ENCODE data around the gene CHKA.

CHKA gene

DNA sequence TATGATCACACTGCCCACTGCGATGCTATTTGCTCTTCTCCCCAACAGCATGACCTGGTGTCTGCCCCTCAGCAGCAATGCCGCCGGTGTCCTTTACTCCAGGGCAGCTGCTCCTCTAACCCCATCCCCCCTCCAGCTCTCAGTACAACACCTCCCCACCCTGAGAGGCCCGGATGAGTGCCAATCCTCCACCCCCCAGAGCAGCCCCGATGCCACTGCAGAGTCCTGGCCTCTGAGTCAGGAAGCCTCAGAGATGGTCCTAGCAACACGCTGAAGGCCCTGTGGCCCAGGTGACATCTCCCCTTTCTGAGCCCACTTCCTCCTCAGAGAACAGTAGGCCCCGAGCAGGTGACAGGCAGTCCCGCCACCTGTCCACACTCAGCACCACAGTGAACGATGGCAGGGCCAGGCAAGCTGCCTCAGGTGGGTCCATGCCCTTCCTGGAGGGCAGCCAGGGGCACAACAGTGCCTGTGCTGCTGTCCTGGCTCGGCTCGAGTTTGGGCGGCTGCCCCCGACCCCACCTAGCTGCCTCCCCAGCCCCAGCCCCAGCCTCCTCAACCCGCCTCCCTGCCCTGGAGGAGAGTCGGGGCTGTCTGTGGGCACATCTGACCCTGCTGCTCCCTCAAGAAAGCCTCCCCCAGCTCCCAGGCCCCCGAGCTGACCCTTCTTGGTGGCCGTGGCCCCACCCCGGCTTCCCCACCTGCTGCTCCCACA is 94.6 kb downstream of the CHKA start:
- TF ChIP-seq Cebpa-rat (IDR thresholded peaks at IDR 0.05): no peak
- Histone ChIP-seq H3K9me3 (0 out of 2 replicates have a peak, but pooled peaks cover 4% of the 10 kb centered on the region), H3K9ac (no peak overlapping the region), H3K27me3 (no peaks in the 10 kb centered on the region), H4K20me1 (no peaks in the 10 kb centered on the region), H3K36me3 (peaks cover 34% of the 10 kb centered on the region; the same call in 1 of the 2 replicates), H3K4me2 (no peak overlapping the region), H3K4me3 (no peak overlapping the region), H3K4me1 (peaks cover 35% of the 10 kb centered on the region), H3K27ac (no peak overlapping the region)

DNA sequence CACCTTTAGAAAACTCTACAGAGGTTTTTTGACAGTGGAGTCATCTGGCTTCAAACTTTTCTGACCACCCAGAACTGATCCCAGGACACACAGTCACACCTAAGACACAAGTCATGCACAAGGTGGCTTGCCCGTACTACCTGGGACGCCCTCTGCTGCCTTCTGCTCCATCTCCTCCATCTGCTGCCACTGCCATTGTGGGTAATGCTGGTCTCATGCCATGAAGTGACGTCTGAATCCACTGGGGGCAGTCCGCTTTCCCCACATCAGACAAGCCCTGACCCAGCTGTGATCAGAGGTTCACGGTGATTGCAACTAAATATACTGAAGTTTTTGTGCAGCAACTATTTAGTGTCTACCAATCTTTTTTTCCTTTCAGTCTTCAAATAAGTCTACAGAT is 96.1 kb downstream of the CHKA start:
- H3K9ac ChIP-seq: no peak overlapping the region
- H3K36me3 ChIP-seq: peaks cover 34% of the 10 kb centered on the region; the same call in 1 of the 2 replicates
- H3K4me1 ChIP-seq: peaks cover 44% of the 10 kb centered on the region
- H3K27ac ChIP-seq: no peak overlapping the region
- no peak for TF ChIP-seq Cebpa-rat (IDR thresholded peaks at IDR 0.05)
- H4K20me1 ChIP-seq: no peaks in the 10 kb centered on the region
- H3K4me3 ChIP-seq: no peak overlapping the region
- H3K27me3 ChIP-seq: no peaks in the 10 kb centered on the region
- 0 out of 2 replicates have a peak, but pooled peaks cover 4% of the 10 kb centered on the region for H3K9me3 ChIP-seq
- H3K4me2 ChIP-seq: peak overlapping the region; percentile 53

DNA sequence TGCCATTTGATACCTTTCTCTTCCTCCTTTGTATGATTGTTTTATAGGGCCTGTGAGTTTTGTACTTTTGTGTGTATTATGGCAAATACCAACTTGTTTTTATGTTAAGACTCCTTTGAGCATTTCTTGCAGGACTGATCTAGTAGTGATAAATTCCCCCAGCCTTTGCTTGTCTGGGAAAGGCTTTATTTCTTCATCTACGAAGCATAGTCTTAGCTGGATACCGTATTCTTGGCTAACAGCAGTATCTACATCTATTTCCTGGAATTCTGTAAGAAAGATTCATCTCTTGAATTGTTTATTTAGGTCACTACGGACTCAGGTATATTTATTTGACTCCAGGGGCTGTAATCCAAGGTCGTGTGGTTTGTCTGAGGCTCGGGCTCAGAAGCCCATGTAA is 96.7 kb downstream of the CHKA start:
- H3K4me2 ChIP-seq: peak overlapping the region; percentile 53; the same call in 1 of the 2 replicates

DNA sequence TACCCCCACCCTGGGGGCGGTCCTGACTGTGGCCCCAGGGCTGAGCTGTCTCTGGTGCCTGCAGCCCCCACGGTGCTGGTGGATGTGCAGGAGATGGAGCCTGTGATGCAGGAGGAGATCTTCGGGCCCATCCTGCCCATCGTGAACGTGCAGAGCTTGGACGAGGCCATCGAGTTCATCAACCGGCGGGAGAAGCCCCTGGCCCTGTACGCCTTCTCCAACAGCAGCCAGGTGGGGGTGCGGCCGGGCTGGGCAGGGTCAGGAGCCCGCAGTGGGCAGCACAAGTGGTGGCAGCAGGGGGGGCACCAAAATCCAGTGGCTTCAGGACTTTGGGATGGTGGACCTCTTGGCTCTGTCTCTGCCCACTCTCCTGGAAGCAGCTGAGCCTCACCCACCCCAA is 98.7 kb downstream of the CHKA start:
- Histone ChIP-seq H3K4me1 (peaks cover 40% of the 10 kb centered on the region), H3K36me3 (peaks cover 29% of the 10 kb centered on the region; the same call in 1 of the 2 replicates), H3K9me3 (0 out of 2 replicates have a peak, but pooled peaks cover 4% of the 10 kb centered on the region), H3K4me3 (no peak overlapping the region), H3K27ac (peak overlapping the region; percentile 58; the same call in 1 of the 2 replicates), H3K4me2 (no peak overlapping the region), H3K27me3 (no peaks in the 10 kb centered on the region), H4K20me1 (no peaks in the 10 kb centered on the region), H3K9ac (no peak overlapping the region)
- TF ChIP-seq Cebpa-rat (IDR thresholded peaks at IDR 0.05): no peak

More for the DNA sequence above, 96.7 kb downstream of the CHKA start:
- H3K9ac ChIP-seq: no peak overlapping the region
- H3K27ac ChIP-seq: no peak overlapping the region
- H4K20me1 ChIP-seq: no peaks in the 10 kb centered on the region
- peaks cover 40% of the 10 kb centered on the region for H3K4me1 ChIP-seq
- H3K4me3 ChIP-seq: no peak overlapping the region
- 0 out of 2 replicates have a peak, but pooled peaks cover 4% of the 10 kb centered on the region for H3K9me3 ChIP-seq
- peaks cover 34% of the 10 kb centered on the region; the same call in 1 of the 2 replicates for H3K36me3 ChIP-seq
- no peaks in the 10 kb centered on the region for H3K27me3 ChIP-seq
- no peak for TF ChIP-seq Cebpa-rat (IDR thresholded peaks at IDR 0.05)

DNA sequence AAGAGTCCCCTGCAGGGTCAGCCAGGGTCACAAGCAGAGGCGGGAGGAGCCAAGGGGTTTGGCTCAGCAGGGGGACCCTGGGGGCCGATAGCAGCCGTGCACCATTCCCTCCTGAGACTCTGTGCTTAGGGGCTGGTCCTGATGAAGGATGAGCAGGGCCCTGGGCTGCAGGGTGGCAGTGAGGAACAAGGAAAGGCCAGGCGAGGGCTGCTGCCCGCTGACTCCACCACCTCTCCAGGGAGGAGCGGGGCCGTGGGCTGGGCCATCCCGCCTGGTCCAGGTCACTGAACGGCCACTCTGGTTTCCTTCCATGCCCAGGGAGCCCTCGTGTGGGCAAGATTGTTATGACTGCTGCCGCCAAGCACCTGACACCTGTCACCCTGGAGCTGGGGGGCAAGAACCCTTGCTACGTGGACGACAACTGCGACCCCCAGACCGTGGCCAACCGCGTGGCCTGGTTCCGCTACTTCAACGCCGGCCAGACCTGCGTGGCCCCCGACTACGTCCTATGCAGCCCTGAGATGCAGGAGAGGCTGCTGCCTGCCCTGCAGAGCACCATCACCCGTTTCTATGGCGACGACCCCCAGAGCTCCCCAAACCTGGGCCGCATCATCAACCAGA is 99.9 kb downstream of the CHKA start:
- Histone ChIP-seq H4K20me1 (no peaks in the 10 kb centered on the region), H3K4me2 (peak overlapping the region; percentile 80), H3K9ac (peak overlapping the region; percentile 9; the same call in 1 of the 2 replicates), H3K4me3 (no peak overlapping the region), H3K4me1 (peaks cover 53% of the 10 kb centered on the region), H3K27ac (peak overlapping the region; percentile 58), H3K36me3 (peaks cover 22% of the 10 kb centered on the region; the same call in 1 of the 2 replicates), H3K27me3 (no peaks in the 10 kb centered on the region), H3K9me3 (0 out of 2 replicates have a peak, but pooled peaks cover 4% of the 10 kb centered on the region)
- TF ChIP-seq Cebpa-rat (IDR thresholded peaks at IDR 0.05): no peak

DNA sequence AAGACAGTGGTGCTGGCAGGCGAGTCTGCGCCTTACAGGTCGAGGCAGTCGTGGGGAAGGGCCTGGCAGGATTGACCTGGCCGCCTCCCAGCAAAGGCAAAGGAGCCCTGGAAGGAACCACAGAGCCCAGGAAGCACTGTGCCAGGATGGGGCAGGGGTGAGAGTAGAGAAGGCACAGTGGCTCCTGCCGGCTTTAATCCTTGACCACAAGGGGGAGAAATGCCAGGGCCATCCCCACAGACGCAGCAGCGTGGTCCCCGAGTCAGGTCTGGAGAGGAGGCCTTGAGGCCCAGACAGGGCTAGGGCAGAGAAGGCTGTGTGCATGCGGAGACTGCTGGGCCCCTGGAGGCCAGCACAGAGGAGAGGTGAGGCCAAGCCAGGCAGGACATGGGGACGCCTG is 100.6 kb downstream of the CHKA start:
- Histone ChIP-seq H3K9ac (peak overlapping the region; percentile 9; the same call in 1 of the 2 replicates), H3K4me1 (peaks cover 52% of the 10 kb centered on the region), H3K9me3 (0 out of 2 replicates have a peak, but pooled peaks cover 4% of the 10 kb centered on the region), H3K4me2 (peak overlapping the region; percentile 80), H3K4me3 (no peak overlapping the region), H3K27ac (peak overlapping the region; percentile 58; the same call in 1 of the 2 replicates), H3K36me3 (peaks cover 17% of the 10 kb centered on the region; the same call in 1 of the 2 replicates), H4K20me1 (no peaks in the 10 kb centered on the region), H3K27me3 (no peaks in the 10 kb centered on the region)
- no peak for TF ChIP-seq Cebpa-rat (IDR thresholded peaks at IDR 0.05)

DNA sequence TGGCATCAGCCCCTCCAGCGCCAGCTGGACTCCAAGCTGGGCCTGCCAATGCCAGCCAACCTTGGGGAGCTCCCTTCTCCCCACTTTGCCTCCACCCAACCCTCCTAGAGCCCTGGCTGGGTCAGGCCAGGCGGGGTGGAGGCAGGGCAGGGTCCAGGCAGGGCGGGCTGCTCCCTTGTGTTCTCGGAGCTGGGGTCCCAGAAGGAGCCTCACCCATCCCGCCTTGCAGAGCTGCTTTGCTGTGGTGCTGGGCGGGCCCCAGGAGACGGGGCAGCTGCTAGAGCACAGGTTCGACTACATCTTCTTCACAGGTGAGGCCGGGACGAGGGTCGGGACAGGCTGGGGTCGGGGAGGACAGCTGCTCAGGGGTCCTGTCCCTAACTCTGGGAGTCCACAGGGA is 101.7 kb downstream of the CHKA start:
- H3K4me1 ChIP-seq: peaks cover 51% of the 10 kb centered on the region
- no peak for TF ChIP-seq Cebpa-rat (IDR thresholded peaks at IDR 0.05)
- H3K9me3 ChIP-seq: no peaks in the 10 kb centered on the region
- no peaks in the 10 kb centered on the region for H4K20me1 ChIP-seq
- peaks cover 8% of the 10 kb centered on the region; the same call in 1 of the 2 replicates for H3K36me3 ChIP-seq
- H3K4me2 ChIP-seq: no peak overlapping the region
- H3K4me3 ChIP-seq: no peak overlapping the region
- no peak overlapping the region for H3K27ac ChIP-seq
- H3K27me3 ChIP-seq: no peaks in the 10 kb centered on the region
- no peak overlapping the region for H3K9ac ChIP-seq

DNA sequence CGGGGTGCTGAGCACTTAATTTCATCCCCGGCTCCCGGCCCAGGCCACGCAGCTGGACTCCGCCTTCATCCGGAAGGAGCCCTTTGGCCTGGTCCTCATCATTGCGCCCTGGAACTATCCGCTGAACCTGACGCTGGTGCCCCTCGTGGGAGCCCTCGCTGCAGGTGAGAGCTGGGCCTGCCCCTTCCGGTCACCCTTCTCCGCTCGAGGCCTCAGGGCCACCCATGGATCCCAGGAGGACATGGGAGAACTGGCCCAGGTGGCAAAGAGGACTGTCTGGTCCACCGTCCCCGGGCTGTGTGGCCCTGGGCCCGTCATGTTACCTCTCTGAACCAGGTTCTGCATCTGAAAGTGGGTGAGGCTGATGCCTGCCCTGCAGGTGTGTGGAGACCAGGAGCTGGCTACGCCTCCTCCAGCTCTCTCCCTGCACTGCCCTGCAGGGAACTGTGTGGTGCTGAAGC is 102.4 kb downstream of the CHKA start:
- Histone ChIP-seq H4K20me1 (no peaks in the 10 kb centered on the region), H3K27ac (no peak overlapping the region), H3K4me1 (peaks cover 59% of the 10 kb centered on the region), H3K27me3 (no peaks in the 10 kb centered on the region), H3K9me3 (no peaks in the 10 kb centered on the region), H3K4me2 (no peak overlapping the region), H3K9ac (no peak overlapping the region), H3K36me3 (peaks cover 7% of the 10 kb centered on the region; the same call in 1 of the 2 replicates), H3K4me3 (no peak overlapping the region)
- no peak for TF ChIP-seq Cebpa-rat (IDR thresholded peaks at IDR 0.05)

DNA sequence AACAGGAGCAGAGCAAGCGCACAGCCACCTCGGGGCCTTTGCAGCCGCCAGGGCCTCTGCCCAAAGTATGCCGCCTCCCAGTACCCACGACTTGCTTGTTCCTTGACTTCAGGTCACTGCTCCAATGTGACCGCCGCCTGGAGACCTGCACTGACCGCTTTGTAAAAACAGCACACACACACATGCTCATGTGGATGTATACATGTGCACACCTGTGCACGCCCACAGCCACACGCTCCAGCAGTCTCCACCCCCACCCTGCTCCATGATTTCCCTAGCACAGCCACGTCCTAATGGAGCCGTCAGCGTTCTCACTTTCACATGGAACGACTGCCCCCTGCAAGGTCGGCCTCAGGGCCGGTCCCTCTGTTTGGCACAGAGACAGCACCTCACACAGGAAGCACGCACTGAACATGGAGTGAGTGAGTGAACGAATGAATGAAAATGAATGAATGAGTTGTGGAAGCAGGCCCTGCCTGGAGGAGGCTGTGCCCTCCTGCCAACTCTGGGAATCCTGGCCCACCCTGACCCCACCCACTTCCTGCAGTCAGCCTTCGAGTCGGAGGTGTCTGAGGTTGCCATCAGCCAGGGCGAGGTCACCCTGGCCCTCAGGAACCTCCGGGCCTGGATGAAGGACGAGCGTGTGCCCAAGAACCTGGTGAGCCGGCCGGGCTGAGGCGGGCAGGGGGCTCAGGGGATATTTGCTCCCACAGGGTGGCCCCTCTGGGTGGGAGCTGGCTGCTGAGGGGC is 103.0 kb downstream of the CHKA start:
- H3K27me3 ChIP-seq: no peaks in the 10 kb centered on the region
- H3K4me3 ChIP-seq: no peak overlapping the region
- H3K9ac ChIP-seq: no peak overlapping the region
- no peak overlapping the region for H3K4me2 ChIP-seq
- no peaks in the 10 kb centered on the region for H3K9me3 ChIP-seq
- H4K20me1 ChIP-seq: no peaks in the 10 kb centered on the region
- H3K4me1 ChIP-seq: peaks cover 65% of the 10 kb centered on the region
- H3K27ac ChIP-seq: peak overlapping the region; percentile 45; the same call in 1 of the 2 replicates
- TF ChIP-seq Cebpa-rat (IDR thresholded peaks at IDR 0.05): no peak
- H3K36me3 ChIP-seq: peaks cover 11% of the 10 kb centered on the region; the same call in 1 of the 2 replicates
